Activated CD4-positive, alpha-beta T cell treated with anti-CD3 and anti-CD28 coated beads for 1 hour (primary cell): ENCODE data around the gene CTBS.

Experiments
- DNase-seq: peaks from one replicate; pipeline ENCODE4 v3.0.0-alpha.2; 2020

The CTBS gene

GRCh38 chr1:84505493-84506001, 68.7 kb downstream of the CTBS start:
- no peak for DNase-seq

GRCh38 chr1:84504580-84505492, 69.4 kb downstream of the CTBS start:
- no peak for DNase-seq

- DNase-seq: no peak
These were observed 71.3 kb downstream of the CTBS start for GRCh38 chr1:84502927-84503326.
